Activated naive CD8-positive, alpha-beta T cell treated with anti-CD3 and anti-CD28 coated beads, Interleukin-2, amount 50 U/mL, for 24 hours (primary cell): ENCODE results near the gene SOX10.
"Not testable (repeated sequence)": the region's sequence is repeated elsewhere in the genome, so short reads cannot be mapped to it uniquely, and the experiment has no call there.

Experiments used
- ATAC-seq: fragments of 150-1000 bp; cut with Tn5 transposase; one replicate; pipeline ENCODE4 v1.10.0; 2021
- DNase-seq: peaks from one replicate; pipeline ENCODE4 v3.0.0; 2021
- H3K27ac Mint-ChIP-seq: one replicate; pipeline ENCODE4 v1.8.0; 2021; ENCODE audit warnings: mild to moderate bottlenecking, mixed read lengths
- H3K27me3 Mint-ChIP-seq: one replicate; pipeline ENCODE4 v1.8.0; 2021; ENCODE audit warnings: mixed read lengths
- H3K36me3 Mint-ChIP-seq: one replicate; pipeline ENCODE4 v1.8.0; 2021; ENCODE audit warnings: low read depth, mixed read lengths
- H3K4me1 Mint-ChIP-seq: one replicate; pipeline ENCODE4 v1.8.0; 2021; ENCODE audit warnings: mixed read lengths
- H3K4me3 Mint-ChIP-seq: one replicate; pipeline ENCODE4 v1.8.0; 2021; ENCODE audit warnings: mild to moderate bottlenecking, moderate library complexity, mixed read lengths
- H3K9me3 Mint-ChIP-seq: one replicate; pipeline ENCODE4 v1.8.0; 2021; ENCODE audit warnings: mixed read lengths

SOX10 gene

GRCh38 chr22:37944423-37944822 lies 39.9 kb downstream of the SOX10 start:
- not testable (repeated sequence) for H3K9me3 Mint-ChIP-seq, H3K4me1 Mint-ChIP-seq, H3K27ac Mint-ChIP-seq, H3K27me3 Mint-ChIP-seq, H3K36me3 Mint-ChIP-seq, ATAC-seq, DNase-seq, H3K4me3 Mint-ChIP-seq

- DNase-seq (no peak), ATAC-seq (no peak)
- Mint-ChIP-seq H3K27ac (no peak overlapping the region), H3K9me3 (no peaks in the 10 kb centered on the region), H3K4me1 (no peaks in the 10 kb centered on the region), H3K4me3 (no peak overlapping the region), H3K27me3 (no peaks in the 10 kb centered on the region), H3K36me3 (peaks cover 6% of the 10 kb centered on the region)
Measured at GRCh38 chr22:37943825-37944198, 40.5 kb downstream of the SOX10 start.

- Mint-ChIP-seq H3K4me1 (no peaks in the 10 kb centered on the region), H3K27ac (no peak overlapping the region), H3K9me3 (no peaks in the 10 kb centered on the region), H3K4me3 (no peak overlapping the region), H3K36me3 (peaks cover 6% of the 10 kb centered on the region), H3K27me3 (no peaks in the 10 kb centered on the region)
- ATAC-seq (no peak), DNase-seq (no peak)
Measured at GRCh38 chr22:37943136-37943824, 41.1 kb downstream of the SOX10 start.

GRCh38 chr22:37942133-37942532 lies 42.2 kb downstream of the SOX10 start:
- no peak overlapping the region for H3K27ac Mint-ChIP-seq
- H3K36me3 Mint-ChIP-seq: peaks cover 9% of the 10 kb centered on the region
- H3K4me3 Mint-ChIP-seq: no peak overlapping the region
- no peaks in the 10 kb centered on the region for H3K27me3 Mint-ChIP-seq
- DNase-seq (no peak), ATAC-seq (no peak)
- H3K4me1 Mint-ChIP-seq: no peaks in the 10 kb centered on the region
- H3K9me3 Mint-ChIP-seq: no peaks in the 10 kb centered on the region

- H3K27ac Mint-ChIP-seq: no peak overlapping the region
- ATAC-seq (peak; percentile 40), DNase-seq (no peak)
- no peak overlapping the region for H3K4me3 Mint-ChIP-seq
- no peaks in the 10 kb centered on the region for H3K27me3 Mint-ChIP-seq
- H3K36me3 Mint-ChIP-seq: peaks cover 9% of the 10 kb centered on the region
- H3K4me1 Mint-ChIP-seq: no peaks in the 10 kb centered on the region
- H3K9me3 Mint-ChIP-seq: no peaks in the 10 kb centered on the region
Measured at GRCh38 chr22:37940698-37941376, 43.5 kb downstream of the SOX10 start.

- ATAC-seq: peak; percentile 99
- Mint-ChIP-seq H3K4me3 (no peak overlapping the region), H3K27me3 (no peaks in the 10 kb centered on the region), H3K9me3 (no peaks in the 10 kb centered on the region), H3K36me3 (peaks cover 3% of the 10 kb centered on the region), H3K27ac (no peak overlapping the region), H3K4me1 (peaks cover 12% of the 10 kb centered on the region)
- DNase-seq: peak; percentile 91
Measured at GRCh38 chr22:37933711-37934376, 50.5 kb downstream of the SOX10 start.

GRCh38 chr22:37932821-37933578 lies 51.4 kb downstream of the SOX10 start:
- Mint-ChIP-seq H3K9me3 (no peaks in the 10 kb centered on the region), H3K4me3 (no peak overlapping the region), H3K4me1 (peaks cover 12% of the 10 kb centered on the region), H3K27me3 (no peaks in the 10 kb centered on the region), H3K36me3 (peaks cover 2% of the 10 kb centered on the region), H3K27ac (no peak overlapping the region)
- ATAC-seq (no peak), DNase-seq (no peak)

- DNase-seq: no peak
- no peaks in the 10 kb centered on the region for H3K27me3 Mint-ChIP-seq
- H3K9me3 Mint-ChIP-seq: no peaks in the 10 kb centered on the region
- no peak for ATAC-seq
- no peak overlapping the region for H3K4me3 Mint-ChIP-seq
- H3K36me3 Mint-ChIP-seq: no peaks in the 10 kb centered on the region
- H3K4me1 Mint-ChIP-seq: peaks cover 12% of the 10 kb centered on the region
- H3K27ac Mint-ChIP-seq: no peak overlapping the region
Measured at GRCh38 chr22:37932401-37932800, 52.0 kb downstream of the SOX10 start.

- Mint-ChIP-seq H3K27me3 (no peaks in the 10 kb centered on the region), H3K36me3 (no peaks in the 10 kb centered on the region), H3K4me1 (peaks cover 12% of the 10 kb centered on the region), H3K4me3 (no peak overlapping the region), H3K27ac (no peak overlapping the region), H3K9me3 (no peaks in the 10 kb centered on the region)
- ATAC-seq: no peak
- no peak for DNase-seq
Measured at GRCh38 chr22:37931893-37932389, 52.4 kb downstream of the SOX10 start.

GRCh38 chr22:37930952-37931440 lies 53.4 kb downstream of the SOX10 start:
- no peaks in the 10 kb centered on the region for H3K36me3 Mint-ChIP-seq
- no peaks in the 10 kb centered on the region for H3K9me3 Mint-ChIP-seq
- ATAC-seq: no peak
- peaks cover 12% of the 10 kb centered on the region for H3K4me1 Mint-ChIP-seq
- H3K27ac Mint-ChIP-seq: no peak overlapping the region
- DNase-seq: no peak
- no peak overlapping the region for H3K4me3 Mint-ChIP-seq
- H3K27me3 Mint-ChIP-seq: no peaks in the 10 kb centered on the region

GRCh38 chr22:37930270-37930951 lies 53.9 kb downstream of the SOX10 start:
- Mint-ChIP-seq H3K36me3 (no peaks in the 10 kb centered on the region), H3K9me3 (no peaks in the 10 kb centered on the region), H3K4me3 (no peak overlapping the region), H3K27ac (no peak overlapping the region), H3K27me3 (no peaks in the 10 kb centered on the region), H3K4me1 (peaks cover 12% of the 10 kb centered on the region)
- no peak for DNase-seq
- no peak for ATAC-seq

GRCh38 chr22:37929390-37929789 lies 55.0 kb downstream of the SOX10 start:
- ATAC-seq (no peak), DNase-seq (no peak)
- Mint-ChIP-seq H3K9me3 (no peaks in the 10 kb centered on the region), H3K4me1 (peaks cover 12% of the 10 kb centered on the region), H3K27ac (no peak overlapping the region), H3K27me3 (no peaks in the 10 kb centered on the region), H3K4me3 (no peak overlapping the region), H3K36me3 (no peaks in the 10 kb centered on the region)

GRCh38 chr22:37927637-37927936 lies 56.8 kb downstream of the SOX10 start:
- no peak overlapping the region for H3K27ac Mint-ChIP-seq
- no peaks in the 10 kb centered on the region for H3K9me3 Mint-ChIP-seq
- H3K36me3 Mint-ChIP-seq: peaks cover 1% of the 10 kb centered on the region
- no peaks in the 10 kb centered on the region for H3K4me1 Mint-ChIP-seq
- ATAC-seq (no peak), DNase-seq (no peak)
- no peak overlapping the region for H3K4me3 Mint-ChIP-seq
- no peaks in the 10 kb centered on the region for H3K27me3 Mint-ChIP-seq
